ENCODE measurements around the gene DAPK1. TPM values are rescaled to one million over a fixed set of nuclear protein-coding genes. Genes with fewer than 3 reads are reported as not detected.
A peak's percentile ranks its signal among the peaks of the same experiment; 100 is the strongest.

DAPK1 gene
- total RNA-seq, 4 donors from 2014 or later: 8.8 to 18.3 (median 9.9) TPM

DNA sequence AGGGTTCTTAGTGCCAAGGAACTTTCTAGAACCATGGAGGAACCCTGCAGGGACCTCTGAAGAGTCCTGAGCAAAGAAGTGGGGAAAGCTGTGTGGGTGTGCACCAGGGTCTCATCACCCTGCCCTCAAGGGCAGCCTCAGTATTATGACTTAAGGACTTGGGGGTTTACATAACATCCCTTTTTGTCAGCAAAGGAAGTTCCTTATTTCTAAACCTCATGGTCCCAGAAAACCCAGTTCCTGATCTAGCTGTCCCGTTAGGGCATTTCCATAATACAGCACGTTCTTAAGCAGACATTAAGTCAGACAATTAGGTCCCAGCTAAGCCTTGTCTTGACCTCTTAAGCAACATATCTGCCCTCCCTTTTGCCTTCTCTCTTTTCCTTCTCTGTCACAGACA, 57.3 kb downstream of the DAPK1 start:
- no peak for DNase-seq (ENCODE audit: low spot score in 2 of 2)
- WGBS, 2 donors: 72 to 76% methylated on average over 2 of the region's 2 CpGs
- no peak overlapping the region for H3K4me3 ChIP-seq (ENCODE audit: low read depth, poor library complexity, severe bottlenecking)
- no peak for TF ChIP-seq POLR2A (IDR thresholded peaks at IDR 0.05)
- TF ChIP-seq, protein P1, sequence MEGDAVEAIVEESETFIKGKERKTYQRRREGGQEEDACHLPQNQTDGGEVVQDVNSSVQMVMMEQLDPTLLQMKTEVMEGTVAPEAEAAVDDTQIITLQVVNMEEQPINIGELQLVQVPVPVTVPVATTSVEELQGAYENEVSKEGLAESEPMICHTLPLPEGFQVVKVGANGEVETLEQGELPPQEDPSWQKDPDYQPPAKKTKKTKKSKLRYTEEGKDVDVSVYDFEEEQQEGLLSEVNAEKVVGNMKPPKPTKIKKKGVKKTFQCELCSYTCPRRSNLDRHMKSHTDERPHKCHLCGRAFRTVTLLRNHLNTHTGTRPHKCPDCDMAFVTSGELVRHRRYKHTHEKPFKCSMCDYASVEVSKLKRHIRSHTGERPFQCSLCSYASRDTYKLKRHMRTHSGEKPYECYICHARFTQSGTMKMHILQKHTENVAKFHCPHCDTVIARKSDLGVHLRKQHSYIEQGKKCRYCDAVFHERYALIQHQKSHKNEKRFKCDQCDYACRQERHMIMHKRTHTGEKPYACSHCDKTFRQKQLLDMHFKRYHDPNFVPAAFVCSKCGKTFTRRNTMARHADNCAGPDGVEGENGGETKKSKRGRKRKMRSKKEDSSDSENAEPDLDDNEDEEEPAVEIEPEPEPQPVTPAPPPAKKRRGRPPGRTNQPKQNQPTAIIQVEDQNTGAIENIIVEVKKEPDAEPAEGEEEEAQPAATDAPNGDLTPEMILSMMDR (IDR thresholded peaks at IDR 0.05): no peak
- intact Hi-C loops (cut with DNase I; ENCODE audit: low total_unique reads): no loop called here

DNA sequence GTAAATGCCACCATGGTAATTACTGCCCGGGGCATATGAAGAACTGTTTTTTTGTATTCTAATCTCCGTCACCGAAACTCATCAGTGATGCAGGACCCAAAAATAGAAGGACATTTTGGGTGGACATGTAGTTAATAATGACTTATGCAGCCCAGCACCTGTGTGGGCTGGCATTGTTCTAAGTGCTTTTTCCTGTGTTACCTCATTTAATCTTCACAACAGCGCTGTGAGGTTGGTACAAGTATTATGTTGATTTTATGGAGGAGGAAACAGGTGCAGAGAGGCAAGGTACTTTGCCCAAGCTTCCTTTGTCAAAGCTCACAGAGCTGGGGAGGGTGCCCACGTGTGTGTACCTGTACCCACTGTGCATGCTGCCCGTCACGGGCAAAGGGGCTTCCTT, 58.4 kb downstream of the DAPK1 start:
- TF ChIP-seq, protein P1 (IDR thresholded peaks at IDR 0.05): no peak
- TF ChIP-seq POLR2A (IDR thresholded peaks at IDR 0.05): no peak
- DNase-seq (ENCODE audit: low spot score in 2 of 2): no peak
- 71 to 82% methylated on average over 7 of the region's 7 CpGs for WGBS, 2 donors
- intact Hi-C loops (cut with DNase I; ENCODE audit: low total_unique reads): no loop called here
- no peak overlapping the region for H3K4me3 ChIP-seq (ENCODE audit: low read depth, poor library complexity, severe bottlenecking)

DNA sequence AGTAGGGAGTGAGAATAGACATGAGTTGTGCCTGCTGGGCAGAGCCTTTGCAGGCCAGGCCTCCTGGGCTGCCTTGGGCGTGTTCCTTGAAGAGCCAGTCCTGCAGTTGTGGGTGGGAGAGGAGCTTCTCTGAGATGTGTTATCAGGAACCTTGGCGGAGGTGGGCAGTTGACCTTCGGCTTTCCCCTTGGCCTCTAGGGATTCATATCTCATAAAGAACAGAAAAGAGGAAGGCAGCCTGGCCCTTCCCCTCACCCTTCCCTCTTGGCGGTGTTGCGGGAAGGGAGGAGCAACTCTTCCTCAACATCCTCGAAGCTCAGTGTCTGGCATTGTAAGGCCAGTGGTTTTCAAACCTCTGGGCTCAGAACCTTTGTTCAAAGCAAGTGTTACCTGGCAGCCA, 59.2 kb downstream of the DAPK1 start:
- TF ChIP-seq, protein P1 (IDR thresholded peaks at IDR 0.05): no peak
- no peak for TF ChIP-seq POLR2A (IDR thresholded peaks at IDR 0.05)
- 57 to 70% methylated on average over 6 of the region's 6 CpGs for WGBS, 2 donors
- no peak for DNase-seq (ENCODE audit: low spot score in 2 of 2)
- intact Hi-C loops (cut with DNase I; ENCODE audit: low total_unique reads): no loop called here
- H3K4me3 ChIP-seq (ENCODE audit: low read depth, poor library complexity, severe bottlenecking): no peak overlapping the region

DNA sequence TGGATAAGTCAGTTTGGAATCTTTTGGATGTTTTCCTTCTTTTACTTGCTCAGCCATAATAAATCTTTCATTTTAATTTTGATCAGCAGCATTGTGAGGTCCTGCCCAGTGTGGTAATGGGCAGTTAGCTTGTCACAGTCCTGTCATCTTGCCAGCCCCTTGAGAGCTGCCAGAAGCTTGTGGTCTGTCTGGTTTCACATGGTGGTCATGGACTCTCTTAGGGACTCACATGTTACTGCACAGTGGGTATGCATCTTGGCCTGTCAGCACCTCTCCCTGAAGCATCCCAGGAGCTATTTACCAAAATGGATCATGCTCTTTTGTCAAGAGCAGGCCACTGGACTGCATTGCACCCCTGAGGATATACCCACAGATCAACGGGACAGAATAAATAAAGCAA, 60.3 kb downstream of the DAPK1 start:
- no peak overlapping the region for H3K4me3 ChIP-seq (ENCODE audit: low read depth, poor library complexity, severe bottlenecking)
- intact Hi-C loops (cut with DNase I; ENCODE audit: low total_unique reads): no loop called here
- TF ChIP-seq, protein P1 (IDR thresholded peaks at IDR 0.05): no peak
- TF ChIP-seq POLR2A (IDR thresholded peaks at IDR 0.05): no peak
- WGBS, 2 donors: 31 to 48% methylated on average over 1 of the region's 1 CpG
- peak in 1 of 2 donors; percentile 78 for DNase-seq (ENCODE audit: low spot score in 2 of 2)

DNA sequence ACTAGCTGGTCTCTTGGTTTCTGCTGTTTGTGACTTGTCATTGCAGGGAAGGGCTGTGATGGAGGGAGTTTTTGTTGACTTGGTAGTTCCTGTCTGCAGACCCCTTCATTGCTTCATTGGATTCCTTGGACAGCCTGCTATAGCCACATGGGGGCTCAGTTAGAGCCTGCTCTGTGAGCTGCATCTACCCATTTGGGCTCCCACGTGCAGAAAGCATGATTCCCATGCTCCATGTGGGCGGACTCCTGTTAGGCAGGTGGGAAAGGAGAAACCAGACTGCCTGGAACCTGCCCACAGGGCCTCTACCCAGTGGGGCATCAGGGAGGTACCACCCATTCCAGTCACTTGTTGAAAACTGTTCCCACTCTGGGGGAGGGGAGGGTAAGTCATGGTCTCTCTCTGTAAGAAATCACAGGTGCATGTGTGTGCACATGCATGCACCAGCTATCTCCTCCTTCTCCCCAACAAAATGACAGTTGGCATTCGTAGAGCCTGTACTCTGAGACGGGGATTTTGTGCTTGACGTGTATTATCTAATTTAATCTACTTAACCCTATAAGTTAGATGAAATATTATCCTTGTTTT, 61.0 kb downstream of the DAPK1 start:
- 55 to 82% methylated on average over 5 of the region's 5 CpGs for WGBS, 2 donors
- TF ChIP-seq, protein P1 (IDR thresholded peaks at IDR 0.05): no peak
- no peak for TF ChIP-seq POLR2A (IDR thresholded peaks at IDR 0.05)
- no peak overlapping the region for H3K4me3 ChIP-seq (ENCODE audit: low read depth, poor library complexity, severe bottlenecking)
- DNase-seq (ENCODE audit: low spot score in 2 of 2): no peak
- intact Hi-C loops (cut with DNase I; ENCODE audit: low total_unique reads): no loop called here

DNA sequence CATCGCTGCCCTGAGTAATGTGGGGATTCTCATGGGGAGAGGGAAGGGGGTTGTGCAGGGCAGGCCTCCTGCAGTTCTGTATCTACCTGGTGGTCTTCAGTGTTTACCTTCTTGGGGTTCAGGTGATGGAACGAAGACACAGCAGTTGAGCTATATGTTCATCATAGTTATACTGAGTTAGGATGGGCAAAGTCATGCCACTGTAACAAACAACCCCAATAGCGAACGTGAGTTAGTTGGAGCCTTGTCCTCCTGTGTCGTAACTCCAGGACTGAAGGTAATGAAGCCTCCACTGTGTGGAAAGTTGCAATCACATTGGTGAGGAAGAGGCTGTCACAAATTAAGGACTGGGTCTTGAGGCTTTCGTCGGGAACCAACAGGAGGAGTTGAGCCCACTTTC, 64.4 kb downstream of the DAPK1 start:
- intact Hi-C loops (cut with DNase I; ENCODE audit: low total_unique reads): no loop called here
- WGBS, 2 donors: 87 to 88% methylated on average over 7 of the region's 7 CpGs
- TF ChIP-seq, protein P1 (IDR thresholded peaks at IDR 0.05): no peak
- no peak for TF ChIP-seq POLR2A (IDR thresholded peaks at IDR 0.05)
- DNase-seq (ENCODE audit: low spot score in 2 of 2): peak in 1 of 2 donors; percentile 3
- no peak overlapping the region for H3K4me3 ChIP-seq (ENCODE audit: low read depth, poor library complexity, severe bottlenecking)
